ENCODE data around the gene HES3.

HES3 gene

GRCh38 chr1:6271006-6271405 lies 27.0 kb downstream of the HES3 start:
- no peaks in the 10 kb centered on the region for H3K9me3 Mint-ChIP-seq
- H3K4me1 Mint-ChIP-seq = no peaks in the 10 kb centered on the region
- DNase-seq (no peak), ATAC-seq (replicated peaks) (no peak)
- H3K36me3 Mint-ChIP-seq = peaks cover 0 to 2% of the 10 kb centered on the region in 2 donors
- H3K4me3 Mint-ChIP-seq = no peak overlapping the region
- no peak overlapping the region for H3K27ac Mint-ChIP-seq
- no peaks in the 10 kb centered on the region for H3K27me3 Mint-ChIP-seq

GRCh38 chr1:6271554-6271953 lies 27.6 kb downstream of the HES3 start:
- no peaks in the 10 kb centered on the region for H3K9me3 Mint-ChIP-seq
- peaks cover 0 to 2% of the 10 kb centered on the region in 2 donors for H3K36me3 Mint-ChIP-seq
- H3K4me3 Mint-ChIP-seq = no peak overlapping the region
- ATAC-seq (replicated peaks) (no peak), DNase-seq (no peak)
- no peaks in the 10 kb centered on the region for H3K27me3 Mint-ChIP-seq
- no peaks in the 10 kb centered on the region for H3K4me1 Mint-ChIP-seq
- H3K27ac Mint-ChIP-seq = no peak overlapping the region

- Mint-ChIP-seq H3K4me1 (no peaks in the 10 kb centered on the region), H3K27ac (no peak overlapping the region), H3K36me3 (peaks cover 1 to 2% of the 10 kb centered on the region in 2 donors), H3K27me3 (no peaks in the 10 kb centered on the region), H3K9me3 (no peaks in the 10 kb centered on the region), H3K4me3 (no peak overlapping the region)
- no peak for DNase-seq
- no peak for ATAC-seq (replicated peaks)
Observed at GRCh38 chr1:6272452-6272851, 28.5 kb downstream of the HES3 start.

- ATAC-seq (replicated peaks) (no peak), DNase-seq (no peak)
- Mint-ChIP-seq H3K9me3 (no peaks in the 10 kb centered on the region), H3K27me3 (no peaks in the 10 kb centered on the region), H3K4me3 (no peak overlapping the region), H3K36me3 (peaks cover 2 to 4% of the 10 kb centered on the region in 2 donors), H3K4me1 (no peaks in the 10 kb centered on the region), H3K27ac (no peak overlapping the region)
Observed at GRCh38 chr1:6272868-6273267, 28.9 kb downstream of the HES3 start.

GRCh38 chr1:6273380-6273891 lies 29.5 kb downstream of the HES3 start:
- H3K4me1 Mint-ChIP-seq = no peaks in the 10 kb centered on the region
- ATAC-seq (replicated peaks) = no peak
- H3K9me3 Mint-ChIP-seq = no peaks in the 10 kb centered on the region
- no peak overlapping the region for H3K27ac Mint-ChIP-seq
- peaks cover 2 to 6% of the 10 kb centered on the region in 2 donors for H3K36me3 Mint-ChIP-seq
- no peak overlapping the region for H3K4me3 Mint-ChIP-seq
- DNase-seq = no peak
- no peaks in the 10 kb centered on the region for H3K27me3 Mint-ChIP-seq

GRCh38 chr1:6274102-6274501 lies 30.1 kb downstream of the HES3 start:
- H3K36me3 Mint-ChIP-seq = peaks cover 2 to 6% of the 10 kb centered on the region in 2 donors
- no peak overlapping the region for H3K27ac Mint-ChIP-seq
- no peaks in the 10 kb centered on the region for H3K9me3 Mint-ChIP-seq
- no peaks in the 10 kb centered on the region for H3K4me1 Mint-ChIP-seq
- no peak for DNase-seq
- H3K4me3 Mint-ChIP-seq = no peak overlapping the region
- no peaks in the 10 kb centered on the region for H3K27me3 Mint-ChIP-seq
- no peak for ATAC-seq (replicated peaks)

- H3K9me3 Mint-ChIP-seq = no peaks in the 10 kb centered on the region
- H3K27ac Mint-ChIP-seq = no peak overlapping the region
- peaks cover 2 to 6% of the 10 kb centered on the region in 2 donors for H3K36me3 Mint-ChIP-seq
- no peaks in the 10 kb centered on the region for H3K27me3 Mint-ChIP-seq
- no peak for ATAC-seq (replicated peaks)
- H3K4me3 Mint-ChIP-seq = no peak overlapping the region
- H3K4me1 Mint-ChIP-seq = no peaks in the 10 kb centered on the region
- no peak for DNase-seq
Observed at GRCh38 chr1:6274622-6275139, 30.7 kb downstream of the HES3 start.

- Mint-ChIP-seq H3K27ac (no peak overlapping the region), H3K27me3 (no peaks in the 10 kb centered on the region)
- ATAC-seq (replicated peaks) = no peak
Observed at GRCh38 chr1:6275826-6276782, 32.1 kb downstream of the HES3 start.

GRCh38 chr1:6276811-6277555 lies 33.0 kb downstream of the HES3 start:
- H3K4me3 Mint-ChIP-seq = no peak overlapping the region
- H3K4me1 Mint-ChIP-seq = no peaks in the 10 kb centered on the region
- H3K27ac Mint-ChIP-seq = no peak overlapping the region
- DNase-seq (no peak), ATAC-seq (replicated peaks) (no peak)
- H3K27me3 Mint-ChIP-seq = no peaks in the 10 kb centered on the region
- H3K36me3 Mint-ChIP-seq = peaks cover 2 to 6% of the 10 kb centered on the region in 2 donors
- no peaks in the 10 kb centered on the region for H3K9me3 Mint-ChIP-seq

More at GRCh38 chr1:6275826-6276782, 32.1 kb downstream of the HES3 start:
- DNase-seq = no peak
- Mint-ChIP-seq H3K36me3 (peaks cover 2 to 6% of the 10 kb centered on the region in 2 donors), H3K9me3 (no peaks in the 10 kb centered on the region), H3K4me1 (no peaks in the 10 kb centered on the region), H3K4me3 (no peak overlapping the region)

- H3K36me3 Mint-ChIP-seq = peaks cover 0 to 6% of the 10 kb centered on the region in 2 donors
- DNase-seq = no peak
- no peak overlapping the region for H3K27ac Mint-ChIP-seq
- H3K4me1 Mint-ChIP-seq = no peaks in the 10 kb centered on the region
- no peaks in the 10 kb centered on the region for H3K27me3 Mint-ChIP-seq
- no peaks in the 10 kb centered on the region for H3K9me3 Mint-ChIP-seq
- no peak for ATAC-seq (replicated peaks)
- H3K4me3 Mint-ChIP-seq = no peak overlapping the region
Observed at GRCh38 chr1:6278263-6278662, 34.3 kb downstream of the HES3 start.

GRCh38 chr1:6279066-6279465 lies 35.1 kb downstream of the HES3 start:
- Mint-ChIP-seq H3K27me3 (no peaks in the 10 kb centered on the region), H3K27ac (no peak overlapping the region), H3K4me1 (no peaks in the 10 kb centered on the region), H3K9me3 (no peaks in the 10 kb centered on the region), H3K4me3 (no peak overlapping the region), H3K36me3 (peaks cover 0 to 6% of the 10 kb centered on the region in 2 donors)
- ATAC-seq (replicated peaks) = no peak
- DNase-seq = no peak

- Mint-ChIP-seq H3K9me3 (no peaks in the 10 kb centered on the region), H3K27ac (no peak overlapping the region), H3K27me3 (no peaks in the 10 kb centered on the region), H3K36me3 (peaks cover 0 to 6% of the 10 kb centered on the region in 2 donors), H3K4me3 (no peak overlapping the region), H3K4me1 (no peaks in the 10 kb centered on the region)
- ATAC-seq (replicated peaks) = no peak
- no peak for DNase-seq
Observed at GRCh38 chr1:6279613-6280383, 35.8 kb downstream of the HES3 start.

- Mint-ChIP-seq H3K9me3 (no peaks in the 10 kb centered on the region), H3K4me1 (peaks cover 0 to 1% of the 10 kb centered on the region in 2 donors), H3K36me3 (peaks cover 0 to 6% of the 10 kb centered on the region in 2 donors), H3K27me3 (no peaks in the 10 kb centered on the region), H3K27ac (no peak overlapping the region), H3K4me3 (no peak overlapping the region)
- ATAC-seq (replicated peaks) = no peak
- no peak for DNase-seq
Observed at GRCh38 chr1:6280761-6281451, 36.9 kb downstream of the HES3 start.
